ENCODE data around the gene VIPR2.

DNA sequence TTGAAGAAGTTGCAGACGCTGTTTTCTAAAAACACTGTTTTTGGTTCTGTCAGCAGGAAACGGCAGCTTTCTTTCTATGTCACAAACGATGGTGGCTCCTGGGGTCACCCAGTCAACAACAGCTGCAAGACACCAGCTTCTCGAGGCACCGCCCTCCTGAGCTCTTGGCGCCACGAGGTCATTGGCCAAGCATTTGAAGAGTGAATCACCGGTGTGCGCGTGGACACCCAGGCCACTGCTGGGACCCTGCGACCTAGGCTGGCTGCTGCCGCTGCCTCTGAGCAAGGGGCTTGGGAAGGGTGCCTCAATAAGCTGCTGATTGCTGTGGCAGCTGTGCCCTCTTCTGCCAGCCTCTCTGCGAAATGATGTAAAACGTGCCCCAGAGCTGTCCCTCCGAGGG is 22.5 kb upstream of the VIPR2 start:
- TF ChIP-seq, protein P1, sequence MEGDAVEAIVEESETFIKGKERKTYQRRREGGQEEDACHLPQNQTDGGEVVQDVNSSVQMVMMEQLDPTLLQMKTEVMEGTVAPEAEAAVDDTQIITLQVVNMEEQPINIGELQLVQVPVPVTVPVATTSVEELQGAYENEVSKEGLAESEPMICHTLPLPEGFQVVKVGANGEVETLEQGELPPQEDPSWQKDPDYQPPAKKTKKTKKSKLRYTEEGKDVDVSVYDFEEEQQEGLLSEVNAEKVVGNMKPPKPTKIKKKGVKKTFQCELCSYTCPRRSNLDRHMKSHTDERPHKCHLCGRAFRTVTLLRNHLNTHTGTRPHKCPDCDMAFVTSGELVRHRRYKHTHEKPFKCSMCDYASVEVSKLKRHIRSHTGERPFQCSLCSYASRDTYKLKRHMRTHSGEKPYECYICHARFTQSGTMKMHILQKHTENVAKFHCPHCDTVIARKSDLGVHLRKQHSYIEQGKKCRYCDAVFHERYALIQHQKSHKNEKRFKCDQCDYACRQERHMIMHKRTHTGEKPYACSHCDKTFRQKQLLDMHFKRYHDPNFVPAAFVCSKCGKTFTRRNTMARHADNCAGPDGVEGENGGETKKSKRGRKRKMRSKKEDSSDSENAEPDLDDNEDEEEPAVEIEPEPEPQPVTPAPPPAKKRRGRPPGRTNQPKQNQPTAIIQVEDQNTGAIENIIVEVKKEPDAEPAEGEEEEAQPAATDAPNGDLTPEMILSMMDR (CRISPR knock-in tag; IDR thresholded peaks at IDR 0.05): no peak
- TF ChIP-seq, protein P2, sequence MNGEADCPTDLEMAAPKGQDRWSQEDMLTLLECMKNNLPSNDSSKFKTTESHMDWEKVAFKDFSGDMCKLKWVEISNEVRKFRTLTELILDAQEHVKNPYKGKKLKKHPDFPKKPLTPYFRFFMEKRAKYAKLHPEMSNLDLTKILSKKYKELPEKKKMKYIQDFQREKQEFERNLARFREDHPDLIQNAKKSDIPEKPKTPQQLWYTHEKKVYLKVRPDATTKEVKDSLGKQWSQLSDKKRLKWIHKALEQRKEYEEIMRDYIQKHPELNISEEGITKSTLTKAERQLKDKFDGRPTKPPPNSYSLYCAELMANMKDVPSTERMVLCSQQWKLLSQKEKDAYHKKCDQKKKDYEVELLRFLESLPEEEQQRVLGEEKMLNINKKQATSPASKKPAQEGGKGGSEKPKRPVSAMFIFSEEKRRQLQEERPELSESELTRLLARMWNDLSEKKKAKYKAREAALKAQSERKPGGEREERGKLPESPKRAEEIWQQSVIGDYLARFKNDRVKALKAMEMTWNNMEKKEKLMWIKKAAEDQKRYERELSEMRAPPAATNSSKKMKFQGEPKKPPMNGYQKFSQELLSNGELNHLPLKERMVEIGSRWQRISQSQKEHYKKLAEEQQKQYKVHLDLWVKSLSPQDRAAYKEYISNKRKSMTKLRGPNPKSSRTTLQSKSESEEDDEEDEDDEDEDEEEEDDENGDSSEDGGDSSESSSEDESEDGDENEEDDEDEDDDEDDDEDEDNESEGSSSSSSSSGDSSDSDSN (CRISPR knock-in tag; IDR thresholded peaks at IDR 0.05): no peak
- TF ChIP-seq TAF1 (CRISPR knock-in tag; IDR thresholded peaks at IDR 0.05): no peak
- no peak for TF ChIP-seq ZNF430 (CRISPR knock-in tag; IDR thresholded peaks at IDR 0.05)
- TF ChIP-seq ZBTB8A (CRISPR knock-in tag; IDR thresholded peaks at IDR 0.05; ENCODE audit: borderline replicate concordance, low read depth): no peak
- no peak for TF ChIP-seq MYC (CRISPR knock-in tag; IDR thresholded peaks at IDR 0.05; ENCODE audit: borderline replicate concordance)
- TF ChIP-seq, protein P3, sequence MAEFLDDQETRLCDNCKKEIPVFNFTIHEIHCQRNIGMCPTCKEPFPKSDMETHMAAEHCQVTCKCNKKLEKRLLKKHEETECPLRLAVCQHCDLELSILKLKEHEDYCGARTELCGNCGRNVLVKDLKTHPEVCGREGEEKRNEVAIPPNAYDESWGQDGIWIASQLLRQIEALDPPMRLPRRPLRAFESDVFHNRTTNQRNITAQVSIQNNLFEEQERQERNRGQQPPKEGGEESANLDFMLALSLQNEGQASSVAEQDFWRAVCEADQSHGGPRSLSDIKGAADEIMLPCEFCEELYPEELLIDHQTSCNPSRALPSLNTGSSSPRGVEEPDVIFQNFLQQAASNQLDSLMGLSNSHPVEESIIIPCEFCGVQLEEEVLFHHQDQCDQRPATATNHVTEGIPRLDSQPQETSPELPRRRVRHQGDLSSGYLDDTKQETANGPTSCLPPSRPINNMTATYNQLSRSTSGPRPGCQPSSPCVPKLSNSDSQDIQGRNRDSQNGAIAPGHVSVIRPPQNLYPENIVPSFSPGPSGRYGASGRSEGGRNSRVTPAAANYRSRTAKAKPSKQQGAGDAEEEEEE (CRISPR knock-in tag; IDR thresholded peaks at IDR 0.05; ENCODE audit: borderline replicate concordance): no peak
- no peak for TF ChIP-seq NFE2L2 (IDR thresholded peaks at IDR 0.05; ENCODE audit: low read length)
- TF ChIP-seq NR2C2 (CRISPR knock-in tag; IDR thresholded peaks at IDR 0.05; ENCODE audit: borderline replicate concordance): no peak
- TF ChIP-seq, protein P4, sequence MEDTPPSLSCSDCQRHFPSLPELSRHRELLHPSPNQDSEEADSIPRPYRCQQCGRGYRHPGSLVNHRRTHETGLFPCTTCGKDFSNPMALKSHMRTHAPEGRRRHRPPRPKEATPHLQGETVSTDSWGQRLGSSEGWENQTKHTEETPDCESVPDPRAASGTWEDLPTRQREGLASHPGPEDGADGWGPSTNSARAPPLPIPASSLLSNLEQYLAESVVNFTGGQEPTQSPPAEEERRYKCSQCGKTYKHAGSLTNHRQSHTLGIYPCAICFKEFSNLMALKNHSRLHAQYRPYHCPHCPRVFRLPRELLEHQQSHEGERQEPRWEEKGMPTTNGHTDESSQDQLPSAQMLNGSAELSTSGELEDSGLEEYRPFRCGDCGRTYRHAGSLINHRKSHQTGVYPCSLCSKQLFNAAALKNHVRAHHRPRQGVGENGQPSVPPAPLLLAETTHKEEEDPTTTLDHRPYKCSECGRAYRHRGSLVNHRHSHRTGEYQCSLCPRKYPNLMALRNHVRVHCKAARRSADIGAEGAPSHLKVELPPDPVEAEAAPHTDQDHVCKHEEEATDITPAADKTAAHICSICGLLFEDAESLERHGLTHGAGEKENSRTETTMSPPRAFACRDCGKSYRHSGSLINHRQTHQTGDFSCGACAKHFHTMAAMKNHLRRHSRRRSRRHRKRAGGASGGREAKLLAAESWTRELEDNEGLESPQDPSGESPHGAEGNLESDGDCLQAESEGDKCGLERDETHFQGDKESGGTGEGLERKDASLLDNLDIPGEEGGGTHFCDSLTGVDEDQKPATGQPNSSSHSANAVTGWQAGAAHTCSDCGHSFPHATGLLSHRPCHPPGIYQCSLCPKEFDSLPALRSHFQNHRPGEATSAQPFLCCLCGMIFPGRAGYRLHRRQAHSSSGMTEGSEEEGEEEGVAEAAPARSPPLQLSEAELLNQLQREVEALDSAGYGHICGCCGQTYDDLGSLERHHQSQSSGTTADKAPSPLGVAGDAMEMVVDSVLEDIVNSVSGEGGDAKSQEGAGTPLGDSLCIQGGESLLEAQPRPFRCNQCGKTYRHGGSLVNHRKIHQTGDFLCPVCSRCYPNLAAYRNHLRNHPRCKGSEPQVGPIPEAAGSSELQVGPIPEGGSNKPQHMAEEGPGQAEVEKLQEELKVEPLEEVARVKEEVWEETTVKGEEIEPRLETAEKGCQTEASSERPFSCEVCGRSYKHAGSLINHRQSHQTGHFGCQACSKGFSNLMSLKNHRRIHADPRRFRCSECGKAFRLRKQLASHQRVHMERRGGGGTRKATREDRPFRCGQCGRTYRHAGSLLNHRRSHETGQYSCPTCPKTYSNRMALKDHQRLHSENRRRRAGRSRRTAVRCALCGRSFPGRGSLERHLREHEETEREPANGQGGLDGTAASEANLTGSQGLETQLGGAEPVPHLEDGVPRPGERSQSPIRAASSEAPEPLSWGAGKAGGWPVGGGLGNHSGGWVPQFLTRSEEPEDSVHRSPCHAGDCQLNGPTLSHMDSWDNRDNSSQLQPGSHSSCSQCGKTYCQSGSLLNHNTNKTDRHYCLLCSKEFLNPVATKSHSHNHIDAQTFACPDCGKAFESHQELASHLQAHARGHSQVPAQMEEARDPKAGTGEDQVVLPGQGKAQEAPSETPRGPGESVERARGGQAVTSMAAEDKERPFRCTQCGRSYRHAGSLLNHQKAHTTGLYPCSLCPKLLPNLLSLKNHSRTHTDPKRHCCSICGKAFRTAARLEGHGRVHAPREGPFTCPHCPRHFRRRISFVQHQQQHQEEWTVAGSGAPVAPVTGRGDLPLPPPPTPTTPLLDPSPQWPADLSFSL (CRISPR knock-in tag; IDR thresholded peaks at IDR 0.05): no peak
- no peak for TF ChIP-seq CEBPB (IDR thresholded peaks at IDR 0.05; ENCODE audit: borderline replicate concordance, low read depth, low read length)
- no peak for TF ChIP-seq AGO1 (IDR thresholded peaks at IDR 0.05; ENCODE audit: low read depth, low read length, poor library complexity, severe bottlenecking)
- no peak for TF ChIP-seq ZNF253 (CRISPR knock-in tag; IDR thresholded peaks at IDR 0.05; ENCODE audit: borderline replicate concordance)
